Dedifferentiated amniotic fluid mesenchymal stem cell (primary cell): Measurements from ENCODE around the gene CAV3.

Source experiments
- DNase-seq: peaks from one replicate; pipeline ENCODE4 v3.0.0-alpha.2; 2016; ENCODE audit errors: extremely low spot score

CAV3 gene

GRCh38 chr3:8734908-8735307 lies 1.3 kb downstream of the CAV3 start:
- DNase-seq, result no peak

DNA sequence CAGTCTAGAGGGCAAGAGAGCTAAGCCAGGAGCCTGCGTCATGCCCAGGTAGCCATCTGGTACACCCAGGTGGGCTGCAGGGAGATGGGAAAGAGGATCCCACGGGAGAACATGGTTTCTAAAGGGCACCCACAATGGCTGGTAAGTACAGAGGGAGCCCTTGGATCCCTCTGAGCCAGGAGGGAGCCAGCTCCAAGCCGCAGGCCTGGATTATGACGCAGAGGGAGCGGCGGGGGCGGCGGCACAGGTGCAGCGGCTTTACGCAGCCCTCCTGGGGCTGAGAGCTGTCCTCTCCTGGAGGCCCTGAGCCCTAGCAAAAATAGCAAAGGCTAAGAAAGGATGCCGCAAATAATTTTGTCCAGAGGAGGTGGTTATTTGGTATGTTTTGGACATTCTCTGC lies 2.8 kb downstream of the CAV3 start:
- DNase-seq, result no peak

GRCh38 chr3:8737301-8737700 lies 3.7 kb downstream of the CAV3 start:
- no peak for DNase-seq

DNA sequence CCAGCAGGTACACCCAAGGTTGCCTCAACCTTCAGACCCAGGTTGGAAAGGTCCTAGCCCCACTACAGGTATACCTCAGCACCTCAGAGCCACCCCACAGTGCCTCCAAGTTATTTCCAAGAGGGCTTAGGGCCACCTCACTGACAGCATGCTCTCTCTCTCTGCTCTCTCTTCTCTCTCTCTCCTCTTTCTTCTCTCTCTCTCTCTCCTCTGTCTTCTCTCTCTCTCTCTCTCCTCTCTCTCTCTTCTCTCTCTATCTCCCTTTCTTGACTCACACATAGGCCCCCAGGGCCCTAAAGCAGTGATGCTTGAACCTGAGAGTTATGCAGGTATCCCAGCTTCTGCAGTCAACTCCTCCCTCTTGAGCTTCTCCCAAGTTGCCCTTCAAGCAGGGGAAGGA lies 4.2 kb downstream of the CAV3 start:
- DNase-seq, result no peak

DNA sequence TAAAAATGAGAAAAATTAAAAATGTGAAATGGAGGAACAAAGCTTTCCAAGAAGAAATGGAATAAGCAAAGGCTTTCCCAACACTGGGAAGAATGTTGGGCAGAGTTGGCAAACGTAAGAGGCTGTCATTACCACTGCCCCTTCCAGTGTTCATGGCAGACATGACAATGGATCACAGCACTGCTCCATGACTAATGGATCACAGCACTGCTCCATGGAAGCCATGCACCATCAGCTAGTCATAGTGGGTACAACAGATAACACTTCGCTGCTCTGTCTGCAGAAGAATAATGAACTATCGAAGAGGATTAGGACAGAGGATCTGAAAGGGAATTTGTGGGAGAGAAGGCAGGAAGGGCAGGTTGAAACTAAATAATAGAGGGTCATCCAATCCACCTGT lies 5.0 kb downstream of the CAV3 start:
- DNase-seq, result no peak

DNA sequence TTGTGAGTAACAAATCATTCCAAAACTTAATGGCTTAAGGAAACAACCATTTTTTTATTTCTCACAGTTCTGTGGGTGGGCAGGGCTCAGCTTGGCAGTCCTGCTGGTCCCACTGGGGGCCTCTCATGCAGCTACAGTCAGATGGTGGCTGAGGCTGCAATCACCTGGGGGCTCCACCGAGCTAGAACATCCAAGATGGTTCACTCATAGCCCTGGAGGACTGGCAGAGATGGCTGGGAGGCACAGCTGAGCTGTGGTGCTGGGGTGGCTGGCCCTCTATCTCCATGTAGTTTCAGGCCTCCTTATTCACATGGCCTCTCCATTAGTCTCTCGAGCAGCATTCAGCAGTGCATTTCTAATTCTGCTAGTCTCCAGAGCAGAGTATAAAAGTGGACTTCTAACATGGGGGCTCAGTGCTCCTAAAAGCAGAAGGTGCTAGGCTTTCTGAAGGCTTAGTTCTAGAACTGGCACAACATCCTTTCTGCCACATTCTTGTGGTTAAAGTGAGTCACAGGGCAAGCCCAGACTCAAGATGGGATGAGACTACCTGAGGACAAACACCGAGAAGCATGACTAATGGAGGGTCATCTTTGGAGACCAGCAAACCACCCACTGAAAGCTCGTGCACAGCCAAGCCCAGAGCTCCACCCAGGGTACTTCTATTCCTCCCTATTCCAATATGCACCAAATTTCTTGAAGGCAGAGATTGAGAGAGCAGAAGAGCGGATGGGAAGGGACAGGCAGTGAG lies 6.3 kb downstream of the CAV3 start:
- peak; percentile 23 for DNase-seq

DNA sequence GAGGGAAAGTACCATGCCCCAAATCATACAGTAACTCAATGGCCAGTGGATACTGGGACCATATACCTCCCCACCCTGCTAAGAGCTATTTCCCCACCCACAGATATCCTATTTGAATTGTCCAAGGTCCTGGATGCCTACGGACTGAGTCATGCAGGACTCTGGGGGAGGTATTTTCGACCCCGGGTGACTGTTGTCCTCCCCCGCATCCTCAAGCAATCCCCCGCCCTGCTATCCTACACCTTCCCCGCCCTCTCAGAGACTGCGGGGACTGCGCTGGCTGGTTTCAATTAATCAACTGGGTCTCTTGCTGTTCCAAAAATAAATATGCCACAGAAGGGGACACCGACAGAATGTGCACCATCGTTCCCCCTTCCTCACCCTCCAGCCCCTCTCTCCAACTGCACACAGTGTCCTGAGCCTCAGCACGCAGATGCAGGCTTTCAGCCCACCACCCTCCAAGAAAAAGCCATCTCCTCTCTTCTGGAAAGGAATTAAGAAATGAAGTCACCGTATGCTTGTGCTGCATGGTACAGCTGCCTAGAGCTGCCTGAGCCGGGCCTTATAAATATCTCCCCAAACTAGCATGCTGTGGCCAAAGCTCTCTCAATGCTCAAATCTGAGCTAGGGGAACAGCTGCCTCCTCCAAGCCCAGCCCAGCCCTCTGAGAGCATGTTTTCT lies 8.1 kb downstream of the CAV3 start:
- DNase-seq, result peak; percentile 55

GRCh38 chr3:8743021-8743601 lies 9.5 kb downstream of the CAV3 start:
- DNase-seq, result peak; percentile 24

GRCh38 chr3:8743911-8744310 lies 10.3 kb downstream of the CAV3 start:
- DNase-seq, result no peak

GRCh38 chr3:8745619-8746370 lies 12.2 kb downstream of the CAV3 start:
- DNase-seq, result no peak

- no peak for DNase-seq
Observed at GRCh38 chr3:8746780-8747345, 13.3 kb downstream of the CAV3 start.

DNA sequence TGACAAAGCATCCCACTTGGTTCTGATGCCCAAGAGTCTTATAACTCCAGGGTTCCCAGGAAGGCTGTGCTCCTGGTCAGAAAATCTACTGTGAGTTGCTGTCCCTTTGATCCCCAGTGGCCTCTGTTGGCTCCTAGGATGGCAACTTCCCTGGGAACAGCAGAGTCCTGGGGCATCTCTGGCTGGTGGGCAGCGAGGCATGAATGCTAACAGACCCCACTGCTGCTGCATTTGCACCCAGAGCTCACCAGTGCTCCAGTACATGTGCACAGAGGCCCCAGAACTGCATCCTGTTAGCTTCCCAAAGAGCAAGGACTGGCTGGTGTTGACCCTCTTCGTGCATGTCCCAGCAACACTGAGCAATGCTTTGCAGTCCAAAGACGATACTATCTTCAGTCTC lies 15.7 kb downstream of the CAV3 start:
- DNase-seq, result no peak

DNA sequence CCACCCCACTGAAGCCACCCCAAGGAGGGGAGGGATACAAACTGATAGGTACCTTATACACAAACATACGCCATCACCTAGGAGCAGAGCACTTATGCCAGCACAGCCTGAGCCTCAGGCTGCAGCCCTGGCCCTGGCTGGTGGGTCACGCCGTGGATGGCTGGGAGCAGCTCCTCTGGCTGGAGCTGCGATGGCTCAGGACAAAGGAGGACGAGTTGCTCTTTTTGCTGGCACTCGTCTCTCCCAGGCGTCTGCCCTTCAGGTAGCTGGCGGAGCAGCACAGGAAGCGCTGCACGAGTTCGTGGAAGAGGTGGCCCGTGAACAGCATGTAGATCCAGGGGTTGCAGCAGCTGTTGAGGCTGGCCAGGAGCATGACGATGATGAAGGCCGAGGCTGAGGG lies 19.2 kb downstream of the CAV3 start:
- DNase-seq, result no peak

DNA sequence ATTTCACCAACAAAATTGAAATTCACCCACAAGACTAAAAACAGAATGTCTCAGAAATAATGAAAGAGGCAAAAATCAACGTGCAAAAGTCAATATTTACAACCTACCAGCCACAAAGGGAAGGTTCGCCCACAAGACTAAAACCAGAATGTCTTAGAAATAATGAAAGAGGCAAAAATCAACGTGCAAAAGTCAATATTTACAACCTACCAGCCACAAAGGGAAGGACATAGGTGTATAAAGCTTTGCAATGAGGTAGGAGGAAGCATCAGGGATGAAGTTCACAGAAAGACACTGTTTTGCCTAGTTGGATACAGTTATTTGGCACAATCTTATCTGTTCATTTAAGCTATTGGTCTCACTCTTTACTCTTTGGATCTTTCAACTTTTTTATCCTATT lies 21.5 kb downstream of the CAV3 start:
- no peak for DNase-seq

DNA sequence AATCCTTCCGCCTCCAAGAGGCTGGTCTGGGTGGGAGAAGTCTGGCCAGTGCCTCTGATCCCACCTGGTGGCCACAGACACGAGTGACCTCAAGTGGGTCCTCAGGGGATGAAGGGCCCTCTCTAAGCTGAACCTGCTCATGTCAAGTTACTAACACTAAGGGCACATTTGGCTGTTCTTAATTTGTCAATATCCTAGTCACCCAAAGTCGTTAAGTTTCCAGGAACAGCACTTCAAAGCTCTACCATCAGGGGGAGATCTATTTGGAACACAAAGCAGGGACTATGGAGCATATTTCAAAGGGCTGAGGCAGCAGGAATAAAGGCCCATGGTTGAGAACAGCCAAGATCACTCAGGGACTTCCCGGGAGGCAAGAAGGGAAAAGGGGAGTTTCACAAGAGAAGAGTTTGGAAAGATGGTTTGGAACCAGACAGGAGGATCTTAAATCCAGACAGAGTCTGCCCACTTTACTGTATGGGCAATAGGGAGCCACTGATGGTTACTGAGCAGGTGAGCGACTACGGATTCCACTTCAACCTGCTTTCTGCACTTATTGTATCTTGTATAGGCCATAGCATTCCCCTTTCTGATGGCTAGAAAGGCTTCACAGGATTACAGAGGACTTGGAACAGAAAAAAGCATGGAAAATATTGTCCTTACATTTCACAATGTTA lies 22.1 kb downstream of the CAV3 start:
- DNase-seq, result no peak

- DNase-seq, result no peak
Observed at GRCh38 chr3:8756671-8757070, 23.1 kb downstream of the CAV3 start.

DNA sequence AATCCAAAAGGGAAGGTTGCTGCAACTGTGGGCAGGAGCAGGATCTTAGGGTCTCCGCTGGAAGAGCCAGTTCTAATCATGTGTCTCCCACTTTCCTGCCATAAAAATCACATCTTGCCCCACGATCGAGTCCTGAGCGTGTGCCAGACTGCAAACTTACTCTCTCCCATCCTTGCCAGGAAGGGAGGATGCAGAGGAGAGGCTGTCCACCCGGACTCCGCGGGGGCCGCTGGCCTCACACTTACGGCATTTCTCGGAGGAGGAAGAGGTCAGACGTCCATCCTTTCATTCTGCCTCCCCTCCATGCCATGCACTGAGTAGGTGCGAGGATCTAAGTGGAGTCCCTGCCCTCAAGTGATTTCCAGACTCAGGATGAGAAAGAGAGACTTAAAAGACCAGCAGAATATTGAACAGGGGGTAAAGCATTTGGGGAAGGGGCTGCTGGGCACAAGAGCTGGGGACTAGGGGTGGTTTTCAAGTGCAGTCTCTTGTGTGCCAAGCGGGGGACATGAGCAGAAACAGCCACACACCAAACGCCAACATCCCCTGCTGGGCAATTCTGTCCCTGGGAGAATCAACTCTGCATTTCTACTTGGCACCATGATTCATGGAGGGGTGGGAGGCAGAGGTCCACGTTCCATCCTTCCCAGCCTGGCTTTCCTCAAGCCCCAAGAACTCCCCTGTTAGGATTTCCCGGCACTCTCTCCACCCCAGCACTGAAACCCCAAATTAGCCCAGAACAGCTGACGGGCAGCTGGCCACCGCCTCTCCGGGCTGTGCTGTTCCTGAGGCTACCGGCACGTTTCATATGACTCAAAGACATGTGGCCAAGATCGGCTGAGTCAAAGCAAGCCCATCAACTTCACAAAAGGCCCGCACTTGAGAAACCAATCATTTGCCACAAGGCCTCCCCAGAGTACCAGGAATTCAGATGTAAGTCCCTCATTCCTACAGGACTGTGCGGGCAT lies 24.2 kb downstream of the CAV3 start:
- no peak for DNase-seq

DNA sequence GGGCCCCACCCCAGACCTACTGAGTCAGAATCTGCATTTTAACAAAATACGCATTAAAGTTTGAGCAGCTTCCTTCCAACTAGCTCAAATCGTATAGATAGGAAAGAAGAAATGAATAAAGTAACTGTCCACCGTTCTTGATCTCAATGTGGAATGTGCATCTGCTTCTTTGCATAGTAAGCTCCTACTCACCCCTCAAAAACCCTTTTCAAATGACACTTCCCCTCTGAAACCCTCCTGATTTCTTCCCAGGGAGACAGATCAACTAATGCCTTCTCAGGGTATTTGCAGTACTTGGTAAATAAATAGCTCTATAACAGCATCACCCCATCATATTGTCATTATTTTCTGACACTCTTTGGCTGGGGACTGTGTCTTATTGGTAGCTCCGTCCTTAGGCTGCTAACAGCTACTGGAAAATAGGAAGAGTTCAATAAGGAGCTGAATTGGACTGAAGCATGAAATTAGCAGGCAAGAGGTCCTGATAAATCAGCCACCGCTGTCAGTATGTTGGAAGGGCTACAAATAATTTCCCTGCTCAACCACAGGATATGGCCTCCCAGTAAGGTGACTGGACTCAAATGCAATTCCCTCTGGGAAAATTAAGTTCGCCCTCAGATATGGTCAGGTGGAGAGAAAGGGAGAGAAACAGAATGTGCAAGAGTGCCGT lies 25.6 kb downstream of the CAV3 start:
- DNase-seq, result no peak

DNA sequence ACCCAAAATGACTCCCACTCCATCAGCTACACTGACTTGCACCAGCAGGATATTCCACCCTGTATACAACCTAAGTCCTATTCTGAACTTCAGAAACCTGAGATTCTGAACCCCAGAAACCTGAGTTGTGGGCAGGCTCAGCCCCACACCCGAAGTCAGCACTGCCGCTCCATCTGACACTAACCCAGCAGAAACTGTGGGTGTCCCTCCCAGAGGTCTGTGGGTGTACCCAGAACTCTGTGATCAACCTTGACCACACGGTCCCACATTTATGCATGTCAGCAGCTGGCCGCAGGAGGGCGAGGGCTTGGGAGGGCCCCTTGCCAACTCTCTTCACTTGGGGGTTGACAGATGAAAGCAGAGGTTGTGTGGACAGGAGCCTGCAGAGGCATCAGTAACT lies 26.5 kb downstream of the CAV3 start:
- no peak for DNase-seq

- DNase-seq, result no peak
Observed at GRCh38 chr3:8760506-8760905, 26.9 kb downstream of the CAV3 start.
